ENCODE results near the gene USP34.
"Not testable (repeated sequence)": the region's sequence is repeated elsewhere in the genome, so short reads cannot be mapped to it uniquely, and the experiment has no call there.

Gene USP34

DNA sequence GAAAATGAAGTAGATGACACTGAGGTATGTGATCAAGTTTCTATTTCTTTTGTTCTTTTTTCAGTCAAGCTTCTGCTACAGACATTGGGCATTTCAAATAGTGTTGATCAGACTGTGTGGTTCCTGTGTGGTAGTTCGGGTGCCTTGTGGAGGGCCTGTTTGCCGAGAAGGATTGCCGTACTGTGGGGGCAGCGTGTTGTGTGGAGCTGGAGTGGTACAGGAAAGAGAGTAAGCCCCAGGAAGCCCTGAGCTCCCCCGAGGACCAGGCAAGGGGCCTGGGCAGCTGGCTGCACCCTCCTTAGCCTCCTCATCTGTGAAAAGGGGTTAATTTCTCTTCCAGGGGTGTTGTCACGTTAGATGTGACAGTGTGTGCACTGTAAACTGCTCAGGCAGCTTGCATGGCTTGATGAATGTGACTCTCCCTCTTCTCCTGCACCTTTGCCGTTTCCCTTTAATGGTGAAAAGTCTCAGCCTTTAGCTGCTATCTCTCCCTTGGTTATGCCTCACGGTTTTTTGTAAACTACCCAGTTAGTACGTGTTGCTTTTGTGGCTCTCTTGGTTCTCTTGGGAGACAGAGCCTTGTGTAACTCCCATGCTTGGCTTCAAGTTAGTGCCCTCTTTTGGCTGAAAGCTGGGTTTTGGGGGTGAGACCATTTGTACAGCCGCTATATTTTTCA is 289.4 kb downstream of the USP34 start:
- no peak for DNase-seq

DNA sequence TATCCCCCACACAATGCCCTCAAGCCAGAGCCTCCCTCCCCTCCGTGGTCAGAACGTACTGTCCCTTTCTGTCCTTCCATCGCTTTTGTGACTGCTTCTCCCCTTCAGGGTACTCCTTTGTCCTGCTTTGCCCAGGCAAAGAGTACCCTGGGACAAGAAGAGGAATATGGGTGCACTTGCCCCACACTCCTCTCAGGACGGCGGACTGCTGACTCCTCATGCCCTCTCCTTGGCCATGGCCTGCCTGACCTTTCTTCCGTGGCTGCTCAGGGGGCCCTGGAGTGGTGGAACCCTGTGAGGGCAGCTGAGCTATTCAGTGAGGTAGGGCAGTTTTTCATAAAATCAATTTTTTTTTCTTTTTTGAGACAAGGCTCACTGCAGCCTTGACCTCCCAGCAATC is 290.2 kb downstream of the USP34 start:
- DNase-seq: no peak

- no peak for DNase-seq
Observed at GRCh38 chr2:61179701-61180639, 290.9 kb downstream of the USP34 start.

DNA sequence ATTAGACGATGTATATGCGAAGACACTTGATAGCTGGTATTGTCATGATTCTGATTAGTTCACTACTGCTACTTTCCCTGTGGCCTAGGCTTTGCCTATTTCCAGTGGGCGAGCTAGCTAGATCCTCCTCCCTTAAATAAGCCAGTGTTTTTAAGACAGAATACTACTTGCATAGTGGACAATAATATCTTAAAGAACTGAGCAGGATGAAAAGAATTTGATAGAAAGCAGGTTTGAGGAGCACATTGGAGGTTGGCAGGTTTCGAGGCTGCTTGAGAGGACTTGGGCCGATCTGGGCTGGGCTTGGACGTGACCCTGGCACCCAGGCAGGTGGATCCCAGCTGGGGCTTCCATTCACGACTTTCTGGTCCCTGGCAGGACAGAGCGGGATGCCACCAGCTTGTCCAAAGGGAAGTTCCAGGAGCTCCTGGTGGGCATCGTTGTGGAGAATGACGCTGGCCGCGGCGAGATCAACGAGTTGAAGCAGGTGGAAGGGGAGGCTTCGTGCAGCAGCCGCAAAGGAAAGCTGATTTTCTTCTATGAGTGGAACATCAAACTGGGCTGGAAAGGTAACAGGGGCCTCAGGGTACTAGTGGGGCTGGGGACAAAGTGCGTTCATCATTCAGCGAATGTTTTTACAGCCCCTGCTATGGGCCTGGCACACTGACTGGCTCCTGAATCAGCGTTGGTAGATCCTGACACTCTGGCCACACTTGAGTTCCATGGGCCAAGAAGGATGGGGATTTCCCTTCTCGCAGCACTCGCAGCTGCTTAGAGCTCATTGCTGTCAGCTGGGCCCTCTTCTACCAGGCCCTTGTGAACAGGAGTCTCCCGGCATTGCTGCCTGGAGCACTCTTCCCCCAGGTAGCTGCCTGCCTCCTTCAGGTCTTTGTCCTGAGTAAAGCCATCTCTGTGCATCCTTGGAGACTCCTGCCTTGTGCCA is 292.0 kb downstream of the USP34 start:
- no peak for DNase-seq

- peak; percentile 30 for DNase-seq
Observed at GRCh38 chr2:61177727-61178549, 292.9 kb downstream of the USP34 start.

DNA sequence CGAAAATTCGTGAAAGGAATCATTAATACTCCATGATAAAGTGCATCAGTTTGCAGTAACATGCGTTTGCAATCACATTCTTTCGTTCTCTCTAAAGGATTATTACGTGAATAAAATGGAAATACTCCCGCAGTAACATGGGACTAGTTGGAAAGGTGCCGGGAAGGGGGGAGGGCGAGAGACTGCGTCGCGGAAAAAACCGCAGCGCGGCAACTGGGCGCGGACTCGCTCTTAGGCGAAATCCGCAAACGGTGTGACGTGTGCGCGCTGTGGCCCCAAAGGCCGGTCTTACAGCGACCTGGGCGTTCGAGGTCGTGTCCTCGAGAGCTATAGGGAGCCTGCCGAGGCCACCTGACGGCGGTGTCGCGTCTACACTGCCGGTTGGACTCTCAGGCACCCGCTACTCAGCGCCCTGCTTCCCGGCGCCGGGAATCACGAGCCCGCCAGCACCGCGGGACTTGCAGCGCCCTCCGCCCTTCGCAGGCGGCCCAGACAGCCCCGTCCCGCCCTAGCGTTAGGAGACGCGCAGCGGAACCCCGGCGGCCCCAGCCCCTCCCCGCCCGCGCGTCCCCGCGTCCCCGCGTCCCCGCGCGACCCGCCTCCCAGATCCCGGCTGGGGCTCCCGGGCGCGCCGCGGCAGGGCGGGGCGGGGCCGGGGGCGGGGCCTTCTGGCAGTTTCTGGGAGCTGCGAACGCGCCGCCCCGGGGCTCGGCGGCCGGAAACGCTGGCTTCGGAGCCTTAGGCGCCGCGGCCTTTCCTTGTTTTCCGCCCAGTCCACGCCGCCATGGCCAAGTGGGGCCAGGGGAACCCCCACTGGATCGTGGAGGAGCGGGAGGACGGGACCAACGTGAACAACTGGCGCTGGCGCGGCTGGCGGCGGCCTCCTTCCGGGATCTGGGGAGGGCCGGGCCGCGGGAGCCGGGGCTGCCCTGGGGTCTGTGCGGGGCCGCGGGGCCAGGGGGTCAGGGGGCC is 293.8 kb downstream of the USP34 start:
- DNase-seq: peak; percentile 88

- DNase-seq: no peak
Observed at GRCh38 chr2:61175036-61175435, 295.9 kb downstream of the USP34 start.

GRCh38 chr2:61173116-61173515 is 297.8 kb downstream of the USP34 start:
- no peak for DNase-seq

DNA sequence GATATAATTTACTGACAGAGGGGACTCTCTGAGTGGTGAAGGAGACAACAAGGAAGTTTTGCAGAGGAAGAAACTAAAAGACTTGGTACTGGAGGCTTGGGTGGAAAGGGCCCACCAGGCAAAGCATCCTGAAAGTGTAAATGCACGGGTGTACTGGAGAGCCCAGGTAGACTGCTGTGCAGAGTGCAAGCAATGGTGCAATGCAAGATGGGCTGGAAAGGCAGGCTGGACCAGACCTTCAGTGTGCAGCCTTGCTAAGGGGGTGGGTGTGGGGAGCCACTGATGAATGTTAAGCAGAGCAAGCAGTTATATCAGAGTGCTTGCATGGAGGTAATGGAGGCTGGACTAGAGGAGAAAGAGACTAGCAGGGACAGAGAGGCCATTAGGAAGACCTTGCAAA is 298.2 kb downstream of the USP34 start:
- no peak for DNase-seq

DNA sequence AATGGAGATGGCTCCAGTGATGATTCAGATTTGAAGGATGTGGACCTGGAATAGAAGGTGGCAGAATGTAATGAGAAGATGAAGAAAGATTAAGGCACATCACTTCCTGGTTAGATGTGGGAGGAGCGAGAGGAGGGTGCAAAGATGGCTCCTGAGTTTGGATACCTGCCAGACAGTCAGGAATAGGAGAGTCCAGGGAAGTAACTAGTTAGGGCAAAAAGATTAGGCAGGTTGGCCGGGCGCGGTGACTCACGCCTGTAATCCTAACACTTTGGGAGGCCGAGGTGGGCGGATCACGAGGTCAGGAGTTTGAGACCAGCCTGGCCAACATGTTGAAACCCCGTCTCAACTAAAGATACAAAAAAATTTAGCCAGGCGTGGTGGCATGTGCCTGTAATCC is 303.3 kb downstream of the USP34 start:
- DNase-seq: no peak

GRCh38 chr2:61165946-61166345 is 304.9 kb downstream of the USP34 start:
- DNase-seq: no peak

DNA sequence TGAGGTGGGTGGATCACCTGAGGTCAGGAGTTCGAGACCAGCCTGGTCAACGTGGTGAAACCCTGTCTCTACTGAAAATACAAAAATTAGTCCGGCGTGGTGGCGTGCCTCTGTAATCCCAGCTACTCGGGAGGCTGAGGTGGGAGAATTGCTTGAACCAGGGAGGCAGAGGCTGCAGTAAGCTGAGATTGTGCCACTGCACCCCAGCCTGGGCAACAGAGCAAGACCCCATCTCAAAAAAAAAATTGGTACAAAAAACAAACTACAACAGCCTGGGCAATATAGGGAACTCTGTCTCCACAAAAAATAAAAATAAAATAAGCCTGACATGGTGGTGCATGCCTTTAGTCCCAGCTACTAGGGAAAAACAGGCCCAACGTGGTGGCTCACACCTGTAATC is 305.8 kb downstream of the USP34 start:
- not testable (repeated sequence) for DNase-seq

DNA sequence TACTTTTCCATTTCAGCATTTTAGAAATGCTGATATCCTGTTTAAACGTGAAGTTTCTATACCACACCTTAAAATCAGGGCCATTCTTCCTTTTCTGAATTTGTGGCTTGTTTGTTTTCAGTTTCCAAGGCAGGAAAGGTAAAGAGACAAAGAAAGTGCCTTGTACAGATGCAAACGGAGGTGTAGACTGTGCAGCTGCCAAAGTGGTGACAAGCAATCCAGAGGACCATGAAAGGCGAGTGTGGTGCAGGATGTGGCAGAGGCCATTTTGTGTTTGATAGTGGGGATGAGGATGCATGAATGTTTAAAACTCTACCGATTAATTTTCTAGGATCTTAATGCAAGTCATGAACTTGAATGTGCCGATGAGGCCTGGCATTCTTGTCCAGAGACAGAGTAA is 308.2 kb downstream of the USP34 start:
- DNase-seq: no peak

DNA sequence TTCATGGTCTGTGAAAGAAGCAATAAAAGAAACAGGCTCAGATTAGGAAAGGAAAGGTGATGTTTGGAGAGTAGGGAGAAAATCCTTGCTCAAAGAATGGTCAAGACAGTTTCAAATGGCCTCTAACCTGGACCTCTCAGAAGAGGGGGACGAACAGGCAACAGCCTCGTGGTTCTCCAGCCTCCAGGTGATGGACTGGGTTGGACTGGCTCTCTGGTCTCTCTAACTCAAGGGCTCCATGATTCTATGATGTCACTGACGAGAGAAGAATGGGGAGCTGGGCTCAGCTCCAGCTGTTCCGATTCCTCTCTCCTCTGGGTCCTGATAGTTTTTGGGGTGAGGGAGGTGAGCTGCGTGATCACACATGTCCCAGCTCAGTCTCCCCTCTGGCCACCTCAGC is 309.0 kb downstream of the USP34 start, which contains the start of gene C2orf74:
Gene C2orf74 (plus strand): TSS at position 301 of the 400 bp plus-strand sequence. CDS start 327 bp downstream, outside the sequence.
- no peak for DNase-seq

DNA sequence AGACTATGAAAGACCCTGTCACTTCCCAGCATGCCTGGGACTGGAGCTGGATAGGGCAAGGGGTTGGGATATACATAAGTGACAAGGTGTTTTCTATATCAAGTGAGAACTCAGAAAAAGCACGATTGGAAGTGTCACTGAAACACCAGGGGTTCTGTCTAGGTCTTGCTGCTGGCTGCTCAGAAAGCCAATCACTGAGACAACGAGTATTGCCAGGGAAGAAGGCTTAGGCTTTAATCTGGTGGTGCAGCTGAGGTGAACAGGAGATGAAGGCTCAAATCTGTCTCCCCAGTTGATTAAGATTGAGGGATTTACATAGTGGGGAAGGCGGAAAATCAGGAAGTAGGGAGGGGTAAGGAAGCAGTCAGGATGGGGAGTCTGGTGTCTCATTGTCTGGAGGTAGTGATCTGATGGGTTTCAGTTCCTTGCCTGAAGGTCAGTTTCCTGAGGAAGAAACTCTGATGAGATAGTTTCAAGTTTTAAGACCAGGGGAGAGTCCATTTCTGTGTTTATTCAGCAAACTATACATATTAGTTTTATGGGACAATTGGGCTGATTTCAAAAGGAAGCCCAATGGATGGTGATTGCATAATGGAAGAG is 312.4 kb downstream of the USP34 start:
- DNase-seq: no peak

DNA sequence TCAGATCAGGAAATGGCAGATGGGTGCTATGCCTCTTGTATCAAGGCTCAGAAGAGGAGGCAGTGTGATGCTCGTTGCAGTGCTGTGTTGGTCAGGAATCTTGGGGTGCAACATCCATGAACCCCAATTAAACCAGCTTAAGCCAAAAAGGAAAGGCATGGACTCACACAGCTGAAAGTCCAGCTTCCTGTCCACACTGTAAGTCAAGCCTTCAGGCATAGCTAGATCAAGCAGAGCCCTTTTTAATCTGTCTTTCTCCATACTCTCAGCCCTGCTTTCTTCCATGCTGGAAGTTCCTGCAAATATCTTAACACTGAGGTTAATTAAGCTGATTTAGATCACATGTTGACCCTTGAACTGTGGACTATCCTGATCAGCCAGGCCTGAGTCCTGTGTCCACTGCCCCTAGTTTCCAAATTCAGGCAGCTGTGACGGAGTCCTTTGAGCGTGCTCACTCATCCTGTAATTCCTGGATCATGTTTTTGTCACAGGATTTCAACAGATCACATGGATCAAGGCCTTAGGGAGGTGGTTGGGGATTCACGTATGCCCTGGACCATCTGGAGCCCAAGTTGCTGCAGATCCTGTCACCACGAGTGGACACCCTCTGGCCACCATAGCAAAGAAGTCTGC is 313.4 kb downstream of the USP34 start:
- no peak for DNase-seq

GRCh38 chr2:61151436-61151835 is 319.5 kb downstream of the USP34 start:
- DNase-seq: no peak

GRCh38 chr2:61149074-61149473 is 321.8 kb downstream of the USP34 start:
- no peak for DNase-seq

- not testable (repeated sequence) for DNase-seq
Observed at GRCh38 chr2:61148091-61148490, 322.8 kb downstream of the USP34 start.

GRCh38 chr2:61145990-61146389 is 324.9 kb downstream of the USP34 start:
- no peak for DNase-seq
